H1 (cell line): ENCODE measurements around the gene CHMP4A. TPM values are rescaled to one million over a fixed set of nuclear protein-coding genes. Genes with fewer than 3 reads are reported as not detected.

ENCODE experiments used
- CTCF ChIA-PET: fragments of 300-600 bp; sonication (Branson Sonifier 250); formaldehyde crosslinking; loops from one replicate; lab custom pipeline; 2021; ENCODE audit not compliant: partially characterized antibody; lab: Charles Lee
- POLR2A ChIA-PET: fragments of 300-600 bp; sonication (Branson Sonifier 250); formaldehyde crosslinking; loops from one replicate; lab custom pipeline; 2021; ENCODE audit warnings: inconsistent platforms; ENCODE audit not compliant: partially characterized antibody; lab: Charles Lee
- DNase-seq, 2 experiments: peaks; one replicate each; pipeline versions ENCODE4 v3.0.0 to v3.0.0-alpha.2; 2010 to 2022; ENCODE audit warnings: low spot score in 2 of 2, low read depth in 1 of 2, mixed read lengths in 1 of 2
- FAIRE-seq: peaks from 2 replicates; lab custom pipeline; 2011; peaks lifted over from hg19 to GRCh38; lab: Jason Lieb, UNC
- H2AFZ ChIP-seq: 2 replicates; pipeline ENCODE4 v1.8.1; 2012; ENCODE audit warnings: low read length, inconsistent platforms
- H2AK5ac ChIP-seq: 2 replicates; pipeline ENCODE4 v1.6.1; 2013; ENCODE audit warnings: low read depth, low read length
- H2BK120ac ChIP-seq: replicated peaks from 2 replicates; pipeline ENCODE3; 2013; ENCODE audit warnings: low read depth, low read length, inconsistent platforms
- H2BK12ac ChIP-seq: 2 replicates; pipeline ENCODE4 v1.6.1; 2013; ENCODE audit warnings: low read depth, low read length
- H2BK15ac ChIP-seq: 2 replicates; pipeline ENCODE4 v1.6.1; 2013; ENCODE audit warnings: low read length
- H2BK20ac ChIP-seq: 2 replicates; pipeline ENCODE4 v1.6.1; 2013; ENCODE audit warnings: low read length
- H2BK5ac ChIP-seq: 2 replicates; pipeline ENCODE4 v1.6.1; 2013; ENCODE audit warnings: low read depth, low read length
- H3K14ac ChIP-seq: 2 replicates; pipeline ENCODE4 v1.6.1; 2013; ENCODE audit warnings: inconsistent platforms; ENCODE audit not compliant: insufficient read length
- H3K18ac ChIP-seq: 2 replicates; pipeline ENCODE4 v1.6.1; 2013; ENCODE audit warnings: low read length; ENCODE audit errors: extremely low read depth
- H3K23ac ChIP-seq: 2 replicates; pipeline ENCODE4 v1.6.1; 2013; ENCODE audit warnings: inconsistent platforms; ENCODE audit not compliant: insufficient read length
- H3K23me2 ChIP-seq: 2 replicates; pipeline ENCODE4 v1.6.1; 2013; ENCODE audit warnings: low read depth, low read length
- H3K27ac ChIP-seq: 2 replicates; pipeline ENCODE4 v1.6.1; 2011; ENCODE audit warnings: low read depth, low read length, inconsistent platforms
- H3K27me3 ChIP-seq, 4 experiments: replicated peaks in 1 of 4; 1 replicate in 1 of 4; 2 replicates in 3 of 4; pipeline versions ENCODE4 v1.6.1 to v1.8.1; 2011 to 2013; ENCODE audit warnings: low read length in 3 of 4, mild to moderate bottlenecking in 3 of 4, inconsistent platforms in 2 of 4, mixed read lengths in 2 of 4, moderate library complexity in 1 of 4; ENCODE audit not compliant: control insufficient read depth in 3 of 4, insufficient read depth in 3 of 4; ENCODE audit errors: extremely low read depth in 1 of 4
- H3K36me3 ChIP-seq, 4 experiments: 2 replicates each; pipeline versions ENCODE4 v1.6.1 to v1.8.1; 2011 to 2013; ENCODE audit warnings: mild to moderate bottlenecking in 4 of 4, low read length in 3 of 4, moderate library complexity in 2 of 4, control low read depth in 1 of 4, inconsistent platforms in 1 of 4; ENCODE audit not compliant: insufficient read depth in 4 of 4, control insufficient read depth in 2 of 4
- H3K4ac ChIP-seq: replicated peaks from 2 replicates; pipeline ENCODE3; 2013; ENCODE audit warnings: low read length, low read depth, mixed read lengths, inconsistent platforms; ENCODE audit not compliant: insufficient read length
- H3K4me1 ChIP-seq, 4 experiments: replicated peaks in 1 of 4; 1 replicate in 1 of 4; 2 replicates in 3 of 4; pipeline versions ENCODE4 v1.6.1 to v1.8.1; 2011 to 2013; ENCODE audit warnings: low read length in 3 of 4, inconsistent platforms in 2 of 4, mixed read lengths in 1 of 4; ENCODE audit not compliant: insufficient read depth in 4 of 4, control insufficient read depth in 3 of 4
- H3K4me2 ChIP-seq, 2 experiments: 2 replicates each; pipeline versions ENCODE4 v1.6.1 to v1.8.1; 2011 to 2013; ENCODE audit warnings: low read depth in 2 of 2, low read length in 2 of 2, control low read depth in 1 of 2, inconsistent platforms in 1 of 2, mild to moderate bottlenecking in 1 of 2; ENCODE audit not compliant: insufficient read depth in 1 of 2
- H3K4me3 ChIP-seq, 4 experiments: fragments of 200-600, 300-600 bp in 1 of 4; sonication (generic), shearing (Covaris generic), sonication (Bioruptor Twin) in 1 of 4; 2 replicates each; pipeline versions ENCODE4 v1.5.1 to v1.8.1; 2011 to 2016; ENCODE audit warnings: low read length in 4 of 4, low read depth in 3 of 4, control low read depth in 2 of 4, inconsistent platforms in 2 of 4, mild to moderate bottlenecking in 2 of 4, mixed read lengths in 1 of 4, moderate library complexity in 1 of 4; ENCODE audit not compliant: insufficient read depth in 2 of 4; ENCODE audit errors: extremely low read depth in 1 of 4
- H3K56ac ChIP-seq: replicated peaks from 2 replicates; pipeline ENCODE3; 2013; ENCODE audit warnings: low read depth, mild to moderate bottlenecking, mixed read lengths, low read length, inconsistent platforms; ENCODE audit not compliant: insufficient read length
- H3K79me1 ChIP-seq: 2 replicates; pipeline ENCODE4 v1.6.1; 2013; ENCODE audit warnings: low read depth, low read length, control low read depth
- H3K79me2 ChIP-seq, 2 experiments: 2 replicates each; pipeline versions ENCODE4 v1.6.1 to v1.8.1; 2012 to 2013; ENCODE audit warnings: low read length in 2 of 2, mild to moderate bottlenecking in 2 of 2, inconsistent platforms in 1 of 2; ENCODE audit not compliant: insufficient read depth in 2 of 2, control insufficient read depth in 1 of 2
- H3K9ac ChIP-seq, 4 experiments: replicated peaks in 1 of 4; 1 replicate in 1 of 4; 2 replicates in 3 of 4; pipeline versions ENCODE4 v1.6.1 to v1.8.1; 2011 to 2013; ENCODE audit warnings: low read depth in 3 of 4, low read length in 3 of 4, control low read depth in 2 of 4, mild to moderate bottlenecking in 2 of 4, moderate library complexity in 2 of 4, inconsistent platforms in 1 of 4; ENCODE audit errors: extremely low read depth in 1 of 4
- H3K9me3 ChIP-seq, 2 experiments: 2 replicates each; pipeline versions ENCODE4 v1.6.1 to v1.8.1; 2012 to 2013; ENCODE audit warnings: mild to moderate bottlenecking in 2 of 2, moderate library complexity in 2 of 2, control low read depth in 1 of 2, inconsistent platforms in 1 of 2, low read depth in 1 of 2, low read length in 1 of 2, mixed read lengths in 1 of 2; ENCODE audit not compliant: insufficient read depth in 2 of 2
- H4K20me1 ChIP-seq, 2 experiments: replicated peaks in 1 of 2; 2 replicates each; pipeline versions ENCODE3 to v1.8.1; 2011 to 2013; ENCODE audit warnings: inconsistent platforms in 2 of 2, low read length in 2 of 2, mild to moderate bottlenecking in 1 of 2; ENCODE audit not compliant: insufficient read depth in 2 of 2, control insufficient read depth in 1 of 2
- H4K5ac ChIP-seq: 2 replicates; pipeline ENCODE4 v1.6.1; 2013; ENCODE audit warnings: low read length, low read depth, mixed read lengths, inconsistent platforms; ENCODE audit not compliant: insufficient read length
- H4K8ac ChIP-seq: 2 replicates; pipeline ENCODE4 v1.8.0; 2013; ENCODE audit warnings: mild to moderate bottlenecking, moderate library complexity, low read length, inconsistent platforms; ENCODE audit not compliant: insufficient read depth; ENCODE audit errors: extremely low read depth
- H4K91ac ChIP-seq: replicated peaks from 2 replicates; pipeline ENCODE3; 2013; ENCODE audit warnings: low read length, mixed read lengths, inconsistent platforms; ENCODE audit not compliant: insufficient read length
- ASH2L ChIP-seq: fragments of 200-600, 300-600 bp; sonication (generic); IDR thresholded peaks from one replicate; pipeline ENCODE4 v1.7.1; 2017; ENCODE audit warnings: low read length
- CBX8 ChIP-seq: fragments of 300-800, 300-1000 bp; sonication (generic); IDR thresholded peaks from 2 replicates; pipeline ENCODE4 v1.7.1; 2016; ENCODE audit warnings: low read depth, low read length, borderline replicate concordance
- POLR2A ChIP-seq, 2 experiments: IDR thresholded peaks; 1 replicate in 1 of 2; 2 replicates in 1 of 2; pipeline ENCODE4 v1.6.1; 2011; ENCODE audit warnings: low read depth in 2 of 2, low read length in 2 of 2, mild to moderate bottlenecking in 2 of 2; ENCODE audit errors: control extremely low read depth in 1 of 2
- RAD21 ChIP-seq, 2 experiments: IDR thresholded peaks in 1 of 2; conservative IDR thresholded peaks in 1 of 2; 2 replicates each; pipeline ENCODE4 v1.6.1; 2011; ENCODE audit warnings: low read depth in 2 of 2, low read length in 2 of 2, improper control_type of control experiment in 1 of 2, inconsistent platforms in 1 of 2, mild to moderate bottlenecking in 1 of 2, moderate library complexity in 1 of 2
- SIN3A ChIP-seq, 2 experiments: IDR thresholded peaks in 1 of 2; conservative IDR thresholded peaks in 1 of 2; 2 replicates each; pipeline ENCODE4 v1.6.1; 2011 to 2012; ENCODE audit warnings: low read length in 2 of 2, improper control_type of control experiment in 1 of 2, low read depth in 1 of 2, mild to moderate bottlenecking in 1 of 2
- TBP ChIP-seq: IDR thresholded peaks from 2 replicates; pipeline ENCODE4 v1.6.1; 2011; ENCODE audit warnings: low read depth, low read length, improper control_type of control experiment
- WGBS, 2 experiments: shearing (Covaris generic) in 1 of 2; methylation state at CpG; one replicate each; pipeline versions ENCODE4 v1.1.6 to v1.1.7; 2013 to 2015; ENCODE audit warnings: low lambda C conversion rate in 2 of 2, mixed read lengths in 2 of 2, inconsistent platforms in 1 of 2, low coverage in 1 of 2, missing lambda C conversion rate in 1 of 2; ENCODE audit not compliant: insufficient replicate concordance in 2 of 2, insufficient coverage in 1 of 2, insufficient read length in 1 of 2; ENCODE audit errors: extremely low coverage in 1 of 2, missing lambda C conversion rate in 1 of 2; 5-methylcytosine and 5-hydroxymethylcytosine counted together
- polyA plus RNA-seq, 7 experiments: library from polyadenylated mRNA; depleted of rRNA in 3 of 7; stranded (reverse) in 5 of 7; unstranded in 2 of 7; fragments of >200 nt in 5 of 7; fragments of 200-250 nt in 2 of 7; gene quantifications; 1 replicate in 5 of 7; 2 replicates in 1 of 7; 4 replicates in 1 of 7; pipeline versions ENCODE4 v1.2.1 to v1.2.3, GENCODE V29; 2011 to 2013; ENCODE audit warnings: missing spikeins in 2 of 7, mixed read lengths in 2 of 7
- total RNA-seq: library from RNA; stranded (reverse); fragmentation: NEBNext Ultra II Directional; extraction: Animal tissue kit (Norgen Biotek cat#: 25700); gene quantifications from 2 replicates; pipeline ENCODE4 v1.2.1, GENCODE V29; 2021

Gene CHMP4A
- total and polyA plus RNA-seq, 2 of the 8 experiments (the other 6 are each of a cell fraction or from before 2014, with no cell fraction given): 32.9 to 37.6 TPM

- Histone ChIP-seq H2AK5ac (no peak overlapping the region), H3K27ac (no peak overlapping the region), H4K5ac (no peak overlapping the region), H2BK20ac (no peak overlapping the region), H3K9ac (no peak overlapping the region), H3K4me1 (no peaks in the 10 kb centered on the region), H2BK12ac (no peak overlapping the region), H3K79me2 (no peaks in the 10 kb centered on the region), H3K9me3 (no peaks in the 10 kb centered on the region), H3K18ac (no peak overlapping the region), H3K56ac (no peak overlapping the region), H3K36me3 (no peaks in the 10 kb centered on the region), H3K27me3 (no peaks in the 10 kb centered on the region), H4K20me1 (no peaks in the 10 kb centered on the region), H3K23ac (no peak overlapping the region), H4K8ac (no peak overlapping the region), H4K91ac (no peak overlapping the region), H3K79me1 (no peaks in the 10 kb centered on the region), H3K4me3 (no peak overlapping the region), H2BK5ac (no peak overlapping the region), H3K4ac (no peak overlapping the region), H2BK120ac (no peak overlapping the region), H2AFZ (no peak overlapping the region), H3K4me2 (no peak overlapping the region), H3K14ac (no peak overlapping the region), H3K23me2 (no peaks in the 10 kb centered on the region), H2BK15ac (no peak overlapping the region)
- FAIRE-seq (no peak), DNase-seq (no peak)
- no peak for TF ChIP-seq ASH2L
- TF ChIP-seq RAD21 (IDR thresholded peaks at IDR 0.05 in 1 of 2, conservative IDR thresholded peaks at IDR 0.05 in 1 of 2; ENCODE audit: low read depth in 2 of 2, low read length in 2 of 2): no peak
- no peak for TF ChIP-seq SIN3A (conservative IDR thresholded peaks at IDR 0.05 in 1 of 2, IDR thresholded peaks at IDR 0.05 in 1 of 2; ENCODE audit: low read depth in 1 of 2, low read length in 2 of 2)
- no peak for TF ChIP-seq CBX8
- TF ChIP-seq POLR2A (IDR thresholded peaks at IDR 0.05; ENCODE audit: control extremely low read depth in 1 of 2, low read depth in 2 of 2, low read length in 2 of 2): no peak
- no peak for TF ChIP-seq TBP
- ChIA-PET POLR2A (interaction anchor here (1.1 to 4.2 kb wide), 5 partner anchors 10 to 34 kb away, joined by 3 to 15 read pairs (median 4); partner anchors contain the start of gene RABGGTA), CTCF (interaction anchor here (1.0 to 9.4 kb wide), 6 partner anchors 11 to 67 kb away, joined by 3 to 163 read pairs (median 22); partner anchors contain the start of genes CIDEB, DHRS1, NOP9 and RABGGTA)
- WGBS, 2 experiments: 77% methylated on average over 13 of the region's 13 CpGs; no CpG with 5 or more reads in 1 of the 2 experiments
Observed at GRCh38 chr14:24249230-24250021, 36.1 kb upstream of the CHMP4A start.
